B cell (primary cell): ENCODE measurements around the gene XPC. TPM values are rescaled to one million over a fixed set of nuclear protein-coding genes. Genes with fewer than 3 reads are reported as not detected.

Experiments used
- ATAC-seq: fragments of 200-7000 bp; cut with Tn5 transposase; one replicate; pipeline ENCODE4 v1.10.0; 2021; ENCODE audit warnings: low read depth, mild to moderate bottlenecking, moderate number of reproducible peaks, moderate library complexity
- CTCF ChIA-PET: fragments of 350-600 bp; sonication (Branson Sonifier 250); formaldehyde crosslinking; loops from one replicate; lab custom pipeline; 2021; ENCODE audit warnings: antibody characterized with exemption, inconsistent platforms; lab: Charles Lee
- POLR2A ChIA-PET: fragments of 350-600 bp; sonication (Branson Sonifier 250); formaldehyde crosslinking; loops from one replicate; lab custom pipeline; 2021; ENCODE audit warnings: antibody characterized with exemption; lab: Charles Lee
- DNase-seq: peaks from one replicate; pipeline ENCODE4 v3.0.0; 2013
- H2AFZ ChIP-seq: 2 replicates; pipeline ENCODE4 v1.6.1; 2012; ENCODE audit warnings: mild to moderate bottlenecking, low read depth, low read length; ENCODE audit not compliant: insufficient read depth, poor library complexity, severe bottlenecking
- H3K27ac ChIP-seq, 2 donors: 1 replicate in 1 of 2; 2 replicates in 1 of 2; pipeline ENCODE4 v1.5.1; 2012 to 2013; ENCODE audit warnings: low read length in 2 of 2, mild to moderate bottlenecking in 2 of 2, moderate library complexity in 1 of 2
- H3K27me3 ChIP-seq, 4 experiments: fragments of 200-600 bp in 1 of 4; sonication (generic) in 1 of 4; replicated peaks in 1 of 4; 1 replicate in 2 of 4; 2 replicates in 2 of 4; pipeline versions ENCODE4 v1.6.1 to v1.7.0; 2013 to 2016; ENCODE audit warnings: low read length in 3 of 4, mild to moderate bottlenecking in 2 of 4, mixed read lengths in 1 of 4, moderate library complexity in 1 of 4; ENCODE audit not compliant: insufficient read depth in 4 of 4, control insufficient read depth in 3 of 4; ENCODE audit errors: control extremely low read depth in 1 of 4
- H3K36me3 ChIP-seq, 2 experiments: replicated peaks in 1 of 2; 1 replicate in 1 of 2; 2 replicates in 1 of 2; pipeline versions ENCODE4 v1.6.1 to v1.7.1; 2013; ENCODE audit warnings: low read length in 1 of 2; ENCODE audit not compliant: insufficient read depth in 2 of 2, control insufficient read depth in 1 of 2; ENCODE audit errors: control extremely low read depth in 1 of 2, extremely low read depth in 1 of 2
- H3K4me1 ChIP-seq, 2 donors: fragments of 200-600 bp in 1 of 2; sonication (generic) in 1 of 2; 1 replicate in 1 of 2; 2 replicates in 1 of 2; pipeline versions ENCODE4 v1.5.1 to v1.6.1; 2013 to 2017; ENCODE audit warnings: low read length in 2 of 2; ENCODE audit not compliant: control insufficient read depth in 2 of 2, insufficient read depth in 2 of 2
- H3K4me2 ChIP-seq: replicated peaks from 2 replicates; pipeline ENCODE3; 2012; ENCODE audit warnings: mild to moderate bottlenecking, low read depth, low read length; ENCODE audit not compliant: poor library complexity, severe bottlenecking
- H3K4me3 ChIP-seq, 5 experiments: fragments of 200-600 bp in 1 of 5; sonication (generic) in 1 of 5; 1 replicate in 3 of 5; 2 replicates in 2 of 5; pipeline versions ENCODE4 v1.5.1 to v1.7.0; 2011 to 2016; ENCODE audit warnings: low read length in 4 of 5, mild to moderate bottlenecking in 4 of 5, low read depth in 2 of 5, control low read depth in 1 of 5, moderate library complexity in 1 of 5; ENCODE audit not compliant: insufficient read depth in 1 of 5; ENCODE audit errors: control extremely low read depth in 1 of 5, extremely low read depth in 1 of 5
- H3K79me2 ChIP-seq: fragments of 200-600 bp; sonication (generic); one replicate; pipeline ENCODE4 v1.6.0; 2016; ENCODE audit warnings: low read length; ENCODE audit not compliant: control insufficient read depth, insufficient read depth
- H3K9ac ChIP-seq: fragments of 200-600 bp; sonication (generic); 2 replicates; pipeline ENCODE4 v1.6.1; 2017; ENCODE audit warnings: mild to moderate bottlenecking, low read length, moderate library complexity
- H3K9me3 ChIP-seq, 3 donors: one replicate each; pipeline versions ENCODE4 v1.6.1 to v1.7.1; 2013; ENCODE audit warnings: low read length in 2 of 3; ENCODE audit not compliant: control insufficient read depth in 2 of 3, insufficient read depth in 1 of 3; ENCODE audit errors: control extremely low read depth in 1 of 3
- H4K20me1 ChIP-seq: 2 replicates; pipeline ENCODE4 v1.6.0; 2012; ENCODE audit warnings: mild to moderate bottlenecking, low read length; ENCODE audit not compliant: insufficient read depth, control insufficient read depth, poor library complexity, severe bottlenecking
- H3K27ac Mint-ChIP-seq: one replicate; pipeline ENCODE4 v1.8.0; 2021; ENCODE audit warnings: mixed read lengths
- H3K27me3 Mint-ChIP-seq: one replicate; pipeline ENCODE4 v1.8.0; 2021; ENCODE audit warnings: mixed read lengths
- H3K4me1 Mint-ChIP-seq: one replicate; pipeline ENCODE4 v1.8.0; 2021; ENCODE audit warnings: mixed read lengths
- H3K4me3 Mint-ChIP-seq: one replicate; pipeline ENCODE4 v1.8.0; 2021; ENCODE audit warnings: mixed read lengths
- H3K9me3 Mint-ChIP-seq: one replicate; pipeline ENCODE4 v1.8.0; 2022; ENCODE audit warnings: mixed read lengths; ENCODE audit not compliant: insufficient read depth
- CTCF ChIP-seq: fragments of 200-600 bp; IDR thresholded peaks from one replicate; pipeline ENCODE4 v1.8.0; 2022; ENCODE audit warnings: antibody characterized with exemption, mild to moderate bottlenecking
- EZH2 ChIP-seq: IDR thresholded peaks from 2 replicates; pipeline ENCODE4 v1.6.1; 2012; ENCODE audit warnings: borderline replicate concordance, low read depth, mild to moderate bottlenecking, moderate library complexity, low read length; ENCODE audit not compliant: insufficient read depth, poor library complexity, severe bottlenecking
- WGBS: methylation state at CpG from one replicate; pipeline ENCODE4 v1.1.5; 2013; ENCODE audit warnings: missing lambda C conversion rate; ENCODE audit not compliant: insufficient coverage; 5-methylcytosine and 5-hydroxymethylcytosine counted together
- intact Hi-C: fragments of 100-400 bp; cut with micrococcal nuclease; formaldehyde crosslinking; loops from one replicate; pipeline ENCODE4 v1.10.0; 2022
- polyA plus RNA-seq: library from polyadenylated mRNA; depleted of rRNA; stranded (reverse); fragments of >200 nt; gene quantifications from 2 replicates; pipeline ENCODE4 v1.2.3, GENCODE V29; 2012
- total RNA-seq, 2 donors: library from RNA; stranded (reverse); fragments of 120-200 nt in 1 of 2; gene quantifications; 1 replicate in 1 of 2; 2 replicates in 1 of 2; pipeline versions ENCODE4 v1.2.3 to v1.2.4, GENCODE V29; 2013 to 2022

XPC gene
- total and polyA plus RNA-seq, 2 donors (not counting 1 experiment from before 2014, with no cell fraction given), result 22.5 to 67.6 TPM

DNA sequence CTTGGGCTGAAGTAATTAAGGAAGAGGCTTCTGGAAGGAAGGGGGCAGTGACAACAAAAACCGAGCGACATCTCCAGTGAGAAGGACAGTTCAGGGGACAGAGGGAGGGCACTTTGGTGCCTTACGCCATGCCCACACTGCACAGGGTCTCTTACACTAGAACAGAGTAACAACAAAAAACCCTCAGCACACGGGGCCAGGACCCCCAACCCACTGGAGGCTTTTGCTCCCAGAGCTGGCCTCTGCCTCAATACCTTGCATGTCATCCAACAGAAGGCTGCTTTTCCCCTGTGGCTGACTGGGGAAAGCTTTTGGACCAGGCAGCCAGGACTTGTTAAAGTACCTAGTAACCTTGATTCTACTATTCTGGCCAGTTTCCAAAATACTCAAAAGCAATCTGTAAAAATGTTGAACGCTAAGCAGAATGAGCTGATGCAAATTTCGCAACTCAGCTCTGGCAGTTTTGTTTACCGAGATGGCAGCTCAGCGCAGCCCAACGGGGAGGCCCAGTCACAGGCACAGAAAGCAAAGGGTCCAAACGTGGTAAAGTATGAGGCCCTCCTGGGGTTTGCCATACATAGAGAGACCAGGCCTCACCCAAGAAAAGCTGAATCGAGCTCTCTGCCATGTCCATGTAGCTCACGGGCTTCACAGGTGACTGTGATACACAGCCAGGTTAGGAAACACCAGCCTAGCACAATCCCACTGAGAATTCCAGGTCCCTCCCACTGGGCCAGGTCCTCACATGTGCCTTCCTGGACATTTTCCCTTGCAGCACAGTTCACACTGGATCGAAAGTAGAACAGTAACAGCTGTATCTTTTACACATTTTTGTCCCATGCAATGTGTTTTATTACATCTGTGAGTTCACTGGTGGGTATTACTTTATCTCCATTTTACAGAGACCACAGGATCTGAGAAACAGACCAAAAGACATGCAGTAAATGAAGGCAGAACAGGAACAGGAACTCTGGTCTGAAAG is 59.7 kb downstream of the XPC start:
- Histone ChIP-seq H3K9ac (no peak overlapping the region), H3K36me3 (peaks cover 3 to 42% of the 10 kb centered on the region in 2 experiments), H3K79me2 (peaks cover 38% of the 10 kb centered on the region), H3K9me3 (no peaks in the 10 kb centered on the region), H3K4me1 (peaks cover 6% of the 10 kb centered on the region in 2 donors), H3K4me2 (no peak overlapping the region), H2AFZ (no peak overlapping the region), H4K20me1 (no peaks in the 10 kb centered on the region), H3K4me3 (no peak overlapping the region), H3K27ac (no peak overlapping the region), H3K27me3 (no peaks in the 10 kb centered on the region)
- intact Hi-C loops, result no loop called here
- peaks cover 16% of the 10 kb centered on the region for H3K4me1 Mint-ChIP-seq
- TF ChIP-seq EZH2 (no peak), CTCF (no peak)
- H3K4me3 Mint-ChIP-seq, result no peak overlapping the region
- DNase-seq, result no peak
- H3K9me3 Mint-ChIP-seq, result no peaks in the 10 kb centered on the region
- ATAC-seq, result no peak
- ChIA-PET POLR2A (no interaction called here), CTCF (no interaction called here)
- WGBS, result 80% methylated on average over 10 of the region's 13 CpGs
- no peaks in the 10 kb centered on the region for H3K27me3 Mint-ChIP-seq
- no peak overlapping the region for H3K27ac Mint-ChIP-seq
